Activated CD4-positive, alpha-beta T cell treated with anti-CD3 and anti-CD28 coated beads for 4 hours (primary cell): ENCODE measurements around the gene ENTPD8.
A peak's percentile ranks its signal among the peaks of the same experiment; 100 is the strongest.
"Not testable (repeated sequence)": the region's sequence is repeated elsewhere in the genome, so short reads cannot be mapped to it uniquely, and the experiment has no call there.

Experiments
- DNase-seq, 2 donors: peaks; one replicate each; pipeline ENCODE4 v3.0.0-alpha.2; 2020

ENTPD8 gene

DNA sequence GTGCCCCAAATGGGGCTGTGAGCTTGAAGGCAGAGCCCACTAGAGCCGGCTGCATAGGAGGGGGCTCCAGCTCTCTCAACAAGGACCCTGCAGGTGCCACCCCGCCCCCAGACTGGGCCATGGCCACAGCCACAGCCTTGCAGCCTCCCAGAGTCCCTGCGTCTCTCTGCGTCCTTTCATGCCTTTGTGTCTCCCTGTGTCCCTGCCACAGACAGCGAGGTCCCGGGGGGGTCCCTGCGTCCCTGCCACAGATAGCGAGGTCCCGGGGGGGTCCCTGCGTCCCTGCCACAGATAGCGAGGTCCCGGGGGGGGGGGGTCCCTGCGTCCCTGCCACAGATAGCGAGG, 11.6 kb downstream of the ENTPD8 start:
- DNase-seq = no peak

- DNase-seq = no peak
Measured at GRCh38 chr9:137428841-137429545, 12.2 kb downstream of the ENTPD8 start.

DNA sequence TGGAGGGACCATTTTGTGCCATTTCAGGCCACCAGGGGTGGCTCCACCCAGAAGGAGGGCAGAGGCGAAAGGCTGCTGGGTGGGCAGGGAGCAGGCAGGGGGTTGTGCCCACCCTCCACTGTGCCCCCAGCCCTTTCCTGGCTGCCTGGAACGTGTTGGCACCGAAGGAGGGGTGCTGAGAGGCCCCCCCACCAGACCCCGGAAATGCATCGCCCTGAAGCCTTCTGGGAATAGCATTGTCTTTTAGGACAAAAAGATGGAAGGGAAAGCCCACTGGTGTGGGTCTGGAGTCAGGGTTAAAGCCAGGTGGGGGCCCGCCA, 12.9 kb downstream of the ENTPD8 start:
- no peak for DNase-seq

- no peak for DNase-seq
Measured at GRCh38 chr9:137427454-137428310, 13.5 kb downstream of the ENTPD8 start.

DNA sequence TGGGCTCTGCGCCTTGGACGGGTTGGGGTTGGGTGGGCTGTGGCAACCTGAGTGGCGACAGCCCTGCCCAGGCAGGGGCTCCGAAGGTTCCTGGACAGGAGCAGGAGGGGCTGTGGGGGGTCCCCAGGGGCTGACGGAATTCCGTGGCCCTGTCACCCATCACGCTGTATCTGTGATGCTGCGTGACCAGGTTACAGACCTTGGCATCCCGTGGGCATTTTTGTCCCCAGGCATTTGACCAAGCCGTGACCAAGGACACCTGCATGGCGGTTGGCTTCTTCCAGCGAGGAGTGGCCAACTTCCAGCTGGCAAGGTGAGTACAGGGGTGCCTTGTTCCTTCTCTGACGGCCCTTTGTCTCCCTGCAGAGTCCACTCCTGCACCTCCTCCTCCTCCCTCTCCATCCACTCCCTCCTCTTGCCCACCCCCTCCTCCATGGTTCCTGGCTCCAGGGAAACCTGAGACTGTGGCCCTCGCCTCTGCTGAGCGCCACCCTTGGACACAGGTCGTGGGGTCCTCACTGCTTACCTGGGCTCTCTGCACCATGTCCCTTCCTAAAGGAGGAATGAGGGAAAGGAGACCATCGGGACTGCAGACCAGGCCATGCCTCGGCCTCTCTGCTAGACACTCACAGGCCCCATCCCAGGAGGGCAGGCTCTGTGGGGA, 15.0 kb downstream of the ENTPD8 start:
- DNase-seq = no peak

- DNase-seq = no peak
Measured at GRCh38 chr9:137423514-137424291, 17.5 kb downstream of the ENTPD8 start.

DNA sequence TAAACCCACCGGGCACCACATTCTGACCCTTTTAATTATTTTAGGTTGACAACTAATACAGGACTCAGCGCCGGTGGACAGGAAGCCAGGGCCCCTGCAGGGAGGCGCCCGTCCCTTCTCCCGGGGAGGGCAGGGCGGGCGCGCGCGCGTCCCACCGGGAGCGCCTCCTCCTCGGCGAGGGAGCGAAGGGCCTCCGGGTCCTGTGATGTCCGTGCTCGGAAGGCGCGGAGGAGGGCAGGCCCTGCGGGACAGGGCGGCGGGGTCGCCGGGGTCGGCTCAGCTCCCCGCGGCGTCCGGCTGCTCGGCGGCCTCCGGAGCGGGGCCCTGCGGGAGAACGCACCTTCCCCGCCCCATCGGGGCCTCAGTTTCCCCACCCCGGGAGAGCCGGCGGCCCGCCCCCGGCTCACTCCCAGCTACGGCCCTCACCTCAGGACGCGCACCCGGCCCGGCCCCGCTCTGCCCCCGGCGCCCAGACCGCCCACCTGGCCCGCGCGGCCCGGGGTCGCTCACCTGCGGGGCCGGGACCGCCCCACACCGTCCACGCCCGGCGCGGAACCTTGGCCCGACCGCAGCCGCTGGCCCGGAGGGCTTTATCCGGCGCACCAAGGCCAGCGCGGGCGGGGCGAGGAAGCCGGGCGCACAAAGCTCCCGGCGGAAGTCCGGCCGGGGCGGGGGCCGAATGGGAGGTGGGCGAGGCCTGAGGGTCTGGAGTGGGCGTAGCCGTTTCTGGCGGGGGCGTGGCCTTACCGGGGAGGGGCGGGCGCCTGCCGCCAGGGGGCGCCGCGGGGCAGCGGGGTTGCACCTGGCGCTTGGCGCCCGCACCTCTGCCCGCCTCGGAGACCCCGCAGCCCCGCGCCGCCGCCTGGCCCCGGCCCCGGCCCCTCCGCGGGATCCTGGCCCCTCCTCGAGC, 18.3 kb downstream of the ENTPD8 start, which contains the start of the genes EXD3 and NOXA1:
Gene EXD3 (minus strand): TSS at position 559 of the 910 bp plus-strand sequence. CDS start 27,805 bp downstream, outside the sequence.
Gene NOXA1 (plus strand): TSS at position 790 of the 910 bp plus-strand sequence. CDS start 137 bp downstream, outside the sequence.
- DNase-seq = peak; percentile 88 to 91

DNA sequence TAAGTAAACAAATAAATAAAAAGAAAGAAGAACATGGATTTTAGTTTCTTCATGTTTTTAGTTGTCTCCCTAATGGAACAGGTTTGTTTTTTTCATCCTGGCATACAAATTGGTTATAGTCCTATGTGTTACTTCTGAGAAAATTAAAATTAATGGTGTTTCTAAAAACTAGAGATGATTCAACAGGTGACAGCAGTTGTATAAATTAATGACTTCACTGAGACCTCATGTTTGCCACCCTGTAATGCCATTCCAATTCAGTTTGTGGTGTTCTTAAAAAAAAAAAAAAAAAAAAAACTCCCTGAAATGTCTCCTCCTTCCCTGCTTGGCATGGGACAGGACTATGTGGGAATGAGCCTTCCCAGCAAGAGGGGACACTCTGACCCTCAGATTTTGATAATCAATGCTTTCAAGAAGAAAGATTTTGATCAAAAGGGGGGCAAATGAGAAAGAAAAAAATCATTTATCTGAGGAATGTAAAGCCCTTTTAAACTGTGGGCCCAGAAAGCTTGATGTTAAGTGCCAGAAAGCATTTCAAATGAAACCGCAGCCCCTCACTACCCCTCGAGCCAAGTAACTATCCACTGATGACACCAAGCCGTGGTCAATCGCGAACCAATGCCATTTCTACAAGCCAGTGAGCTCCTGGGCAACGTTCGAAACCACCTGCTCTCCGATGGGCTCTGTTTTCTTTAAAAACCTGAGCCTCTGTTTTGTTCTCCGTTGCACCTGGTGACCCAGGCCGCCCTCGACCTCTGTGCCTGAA, 19.1 kb downstream of the ENTPD8 start:
- DNase-seq = no peak

DNA sequence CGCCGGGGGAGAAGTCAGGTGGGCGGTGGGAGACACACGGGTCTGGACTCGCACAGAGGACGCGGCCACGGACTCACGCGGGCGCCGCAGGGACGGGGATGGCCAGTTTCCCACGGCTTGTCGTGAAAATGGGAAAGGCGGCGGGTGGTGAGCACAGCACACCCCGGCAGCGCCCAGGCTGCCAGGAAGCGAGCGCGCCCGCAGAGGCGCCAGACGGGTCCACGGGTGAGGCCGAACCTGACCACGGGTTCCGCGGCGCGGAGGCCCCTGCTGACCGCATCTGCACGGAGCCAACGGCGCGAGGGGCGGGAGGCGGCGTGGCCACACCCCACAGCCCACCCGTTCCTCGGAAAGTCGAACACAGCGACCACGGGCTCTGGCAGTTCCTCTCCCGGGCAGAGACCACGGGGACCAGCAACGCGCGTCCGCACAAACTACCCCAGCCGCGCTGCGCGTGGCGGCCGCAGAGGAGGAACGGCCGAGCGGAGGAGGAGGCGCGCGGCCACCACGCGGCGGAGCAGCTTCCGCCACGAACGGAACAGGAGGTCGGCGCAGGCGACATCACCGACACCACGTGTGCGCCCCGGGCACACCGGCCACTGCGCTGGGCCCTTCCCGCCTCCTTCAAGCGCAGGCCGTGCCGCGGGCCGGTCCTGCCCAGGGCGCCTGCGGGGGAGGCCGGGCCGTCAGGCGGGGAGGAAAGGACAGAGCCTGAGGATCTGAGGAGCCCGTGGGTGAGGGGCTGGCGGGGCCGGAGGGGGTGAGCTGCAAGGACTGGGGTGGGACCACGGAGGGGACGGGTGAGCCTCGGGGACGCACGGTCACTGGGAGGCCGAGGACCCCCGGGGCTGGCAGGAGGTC, 23.8 kb downstream of the ENTPD8 start:
- DNase-seq = no peak

DNA sequence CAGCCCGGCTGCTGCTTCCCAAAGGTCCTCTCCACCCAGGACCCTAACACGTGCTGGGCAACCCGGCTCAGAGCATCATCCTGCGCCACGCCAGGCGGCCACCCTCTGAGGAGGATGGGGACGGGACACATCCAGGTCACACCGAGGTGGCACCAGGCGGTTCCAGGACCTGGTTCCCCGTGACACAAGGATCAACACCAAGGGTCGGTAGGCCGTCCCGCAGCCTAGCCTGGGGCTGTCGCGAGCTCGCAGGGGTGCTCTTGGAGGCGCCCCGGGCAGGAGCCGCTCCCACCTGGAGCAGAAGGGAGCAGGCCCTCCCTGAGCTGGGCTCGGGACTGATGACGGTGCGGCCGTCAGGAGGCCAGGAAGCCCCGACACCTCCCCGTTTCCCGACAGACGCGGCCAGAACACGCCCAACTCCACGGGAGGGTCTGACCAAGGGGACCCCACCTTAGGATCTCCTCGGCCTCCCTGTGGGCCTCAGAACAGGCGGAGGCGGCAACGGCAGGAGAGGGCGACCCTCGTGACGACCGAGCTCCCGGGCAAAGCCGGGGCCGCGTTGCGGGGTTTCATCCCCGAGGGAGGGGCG, 24.5 kb downstream of the ENTPD8 start:
- no peak for DNase-seq

DNA sequence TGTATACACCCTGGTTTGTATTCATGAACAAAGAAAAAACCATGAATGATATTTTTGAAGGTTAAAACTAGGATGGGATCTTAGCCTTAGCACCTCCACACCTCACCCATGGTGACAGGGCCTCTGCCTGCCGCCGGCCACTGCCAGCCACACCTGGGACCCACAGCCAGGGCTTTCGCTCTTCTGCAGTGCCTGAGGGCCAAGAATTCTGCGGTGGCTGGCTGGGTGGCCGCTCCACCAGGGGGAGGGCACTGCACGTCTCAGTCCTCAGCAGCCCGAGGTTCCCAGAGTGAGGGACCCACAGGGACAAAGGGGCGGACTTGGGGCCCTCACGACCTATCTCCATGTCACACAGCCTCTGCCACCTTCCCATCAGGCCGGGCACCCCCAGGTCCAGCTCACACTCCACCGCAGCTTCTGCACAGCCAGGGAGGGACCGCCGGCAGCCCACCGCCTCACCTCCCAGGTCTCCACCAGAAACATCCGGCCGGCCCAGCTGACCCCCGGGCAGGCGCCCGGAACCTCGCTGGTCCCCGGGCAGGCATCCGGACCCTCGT, 25.1 kb downstream of the ENTPD8 start:
- no peak for DNase-seq

- no peak for DNase-seq
Measured at GRCh38 chr9:137415451-137415850, 25.7 kb downstream of the ENTPD8 start.

DNA sequence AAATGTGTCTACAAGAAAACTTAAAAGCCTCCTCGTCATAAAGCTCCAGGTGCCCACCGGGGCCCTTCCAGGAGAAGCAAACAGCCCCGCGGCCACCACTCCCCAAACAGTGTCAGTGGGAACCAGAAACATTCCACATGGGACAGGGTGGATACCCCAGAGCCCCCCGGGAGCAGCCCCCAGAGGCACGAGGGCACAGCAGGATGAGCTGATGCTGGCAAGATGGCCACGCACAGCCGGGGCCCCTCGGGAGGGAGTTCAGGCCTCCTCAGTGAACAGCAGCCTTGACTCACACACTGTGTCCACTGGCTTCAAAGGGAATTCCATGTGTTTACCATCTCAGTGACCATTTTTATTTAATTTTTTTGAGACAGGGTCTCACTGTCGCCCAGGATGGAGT, 28.7 kb downstream of the ENTPD8 start:
- no peak for DNase-seq

GRCh38 chr9:137411645-137412380, 29.3 kb downstream of the ENTPD8 start:
- peak in 1 of 2 donors; percentile 30 for DNase-seq

GRCh38 chr9:137411260-137411644, 29.9 kb downstream of the ENTPD8 start:
- DNase-seq = no peak

DNA sequence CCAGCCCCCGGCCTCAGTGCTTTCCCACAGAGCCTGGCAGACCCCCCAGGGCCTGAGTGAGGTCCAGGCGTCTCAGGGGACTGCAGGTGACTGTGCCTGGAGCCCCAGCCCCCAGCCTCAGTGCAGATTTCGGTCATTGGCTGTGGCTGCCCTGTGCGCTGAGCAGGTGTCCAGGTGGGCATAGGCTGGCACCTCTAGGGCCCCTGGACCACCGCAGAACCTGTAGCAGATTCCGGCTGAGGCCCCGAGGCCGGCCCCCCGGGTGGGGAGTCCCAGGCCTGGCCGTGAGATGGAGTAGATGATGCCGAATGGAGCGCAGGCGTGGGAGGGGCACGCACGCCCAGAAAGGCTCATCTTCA, 30.3 kb downstream of the ENTPD8 start:
- DNase-seq = no peak

DNA sequence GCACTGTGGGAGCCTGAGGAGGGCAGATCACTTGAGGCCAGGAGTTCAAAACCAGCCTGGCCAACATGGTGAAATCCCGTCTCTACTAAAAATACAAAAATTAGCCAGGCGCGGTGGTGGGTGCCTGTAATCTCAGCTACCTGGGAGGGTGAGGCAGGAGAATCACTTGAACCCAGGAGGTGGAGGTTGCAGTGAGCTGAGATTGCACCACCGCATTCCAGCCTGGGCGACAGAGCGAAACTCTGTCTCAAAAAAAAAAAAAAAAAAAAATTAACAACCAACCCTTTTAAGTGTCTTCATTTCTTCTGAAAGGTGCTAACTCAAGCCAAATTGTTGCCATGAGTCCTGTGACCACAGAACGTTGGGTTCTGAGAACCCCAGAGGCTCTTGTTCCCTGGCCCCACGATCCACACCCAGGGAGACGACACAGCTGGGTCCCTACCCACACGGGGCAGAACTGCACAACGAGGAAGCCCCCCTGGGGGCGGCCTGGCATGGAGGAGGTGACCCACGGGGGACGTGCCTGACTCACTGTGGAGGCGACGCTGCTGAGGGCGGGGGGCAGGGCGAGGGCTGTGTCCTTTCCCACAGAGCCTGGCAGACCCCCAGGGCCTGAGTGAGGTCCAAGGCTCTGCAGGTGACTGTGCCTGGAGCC, 30.8 kb downstream of the ENTPD8 start:
- not testable (repeated sequence) for DNase-seq

GRCh38 chr9:137409515-137409914, 31.6 kb downstream of the ENTPD8 start:
- DNase-seq = no peak
